PC-3 (cell line): ENCODE data around the gene ASCC3. TPM values are rescaled to one million over a fixed set of nuclear protein-coding genes. Genes with fewer than 3 reads are reported as not detected.

Source experiments
- ATAC-seq: fragments of 200-7000 bp; cut with Tn5 transposase; 2 replicates; pipeline ENCODE4 v1.9.1; 2020; ENCODE audit warnings: mild to moderate bottlenecking, moderate library complexity
- BruUV-seq: library from RNA; stranded (reverse); fragments of 400-500 nt; replicated peaks from 2 replicates; lab custom pipeline; 2021; lab: Mats Ljungman, UMichigan
- CTCF ChIA-PET: fragments of 300-600 bp; sonication (Branson Sonifier 250); formaldehyde crosslinking; loops from one replicate; lab custom pipeline; 2022; ENCODE audit warnings: antibody characterized with exemption; lab: Charles Lee
- POLR2A ChIA-PET: fragments of 300-600 bp; sonication (Branson Sonifier 250); formaldehyde crosslinking; loops from one replicate; lab custom pipeline; 2022; ENCODE audit warnings: antibody characterized with exemption; ENCODE audit not compliant: unreplicated experiment; lab: Charles Lee
- DNase-seq: peaks from one replicate; pipeline ENCODE4 v3.0.0-alpha.2; 2015
- H2AFZ ChIP-seq: fragments of 300-600 bp; sonication (generic); 2 replicates; pipeline ENCODE4 v1.6.0; 2016; ENCODE audit warnings: antibody characterized with exemption, low read length
- H3F3A ChIP-seq: fragments of 300-600 bp; sonication (generic); one replicate; pipeline ENCODE4 v1.6.0; 2017; ENCODE audit warnings: antibody characterized with exemption, low read length, control low read depth, mild to moderate bottlenecking; ENCODE audit not compliant: unreplicated experiment
- H3K27ac ChIP-seq: fragments of 300-600 bp; sonication (generic); 2 replicates; pipeline ENCODE4 v1.5.1; 2016; ENCODE audit warnings: mild to moderate bottlenecking, low read length
- H3K27me3 ChIP-seq: fragments of 300-600 bp; sonication (generic); 2 replicates; pipeline ENCODE4 v1.6.1; 2016; ENCODE audit warnings: low read length, mixed read lengths
- H3K36me3 ChIP-seq: fragments of 300-600 bp; sonication (generic); 2 replicates; pipeline ENCODE4 v1.6.1; 2016; ENCODE audit warnings: low read depth, mixed run types, low read length, mixed read lengths
- H3K4me1 ChIP-seq: fragments of 300-600 bp; sonication (generic); 2 replicates; pipeline ENCODE4 v1.5.1; 2016; ENCODE audit warnings: low read length; ENCODE audit not compliant: insufficient read depth
- H3K4me2 ChIP-seq: fragments of 300-600 bp; sonication (generic); 2 replicates; pipeline ENCODE4 v1.6.0; 2016; ENCODE audit warnings: low read length
- H3K4me3 ChIP-seq: fragments of 300-600 bp; sonication (generic); 2 replicates; pipeline ENCODE4 v1.5.1; 2016; ENCODE audit warnings: mild to moderate bottlenecking, low read length, mixed read lengths
- H3K79me2 ChIP-seq: fragments of 300-600 bp; sonication (generic); 2 replicates; pipeline ENCODE4 v1.6.1; 2017; ENCODE audit warnings: low read length, mixed read lengths
- H3K9ac ChIP-seq: fragments of 300-600 bp; sonication (generic); 2 replicates; pipeline ENCODE4 v1.6.0; 2016; ENCODE audit warnings: mild to moderate bottlenecking, low read length
- H3K9me2 ChIP-seq: fragments of 300-600 bp; sonication (generic); replicated peaks from 2 replicates; pipeline ENCODE4 v1.6.1; 2016; ENCODE audit warnings: mixed run types, low read length, mixed read lengths
- H3K9me3 ChIP-seq: fragments of 300-600 bp; sonication (generic); 2 replicates; pipeline ENCODE4 v1.6.1; 2016; ENCODE audit warnings: low read length, mixed read lengths
- H4K20me1 ChIP-seq: fragments of 300-600 bp; sonication (generic); 2 replicates; pipeline ENCODE4 v1.6.1; 2016; ENCODE audit warnings: low read length, mixed read lengths
- CTCF ChIP-seq: fragments of 300-600 bp; sonication (generic); conservative IDR thresholded peaks from 2 replicates; pipeline ENCODE4 v1.5.1; 2017; ENCODE audit warnings: antibody characterized with exemption, low read depth, mild to moderate bottlenecking, low read length
- EZH2 ChIP-seq: fragments of 300-600 bp; sonication (generic); IDR thresholded peaks from one replicate; pipeline ENCODE4 v1.6.1; 2017; ENCODE audit warnings: antibody characterized with exemption, mild to moderate bottlenecking, low read length; ENCODE audit not compliant: unreplicated experiment
- EZH2phosphoT487 ChIP-seq: fragments of 300-600 bp; sonication (generic); IDR thresholded peaks from 2 replicates; pipeline ENCODE4 v1.6.1; 2018; ENCODE audit warnings: mild to moderate bottlenecking, antibody characterized with exemption, low read length, borderline replicate concordance
- intact Hi-C: fragments of 100-400 bp; cut with micrococcal nuclease; formaldehyde crosslinking; loops from 2 replicates; pipeline ENCODE4 v1.9.0; 2023
- total RNA-seq: library from RNA; depleted of rRNA; stranded (reverse); fragments of >200 nt; gene quantifications from 2 replicates; pipeline ENCODE4 v1.2.3, GENCODE V29; 2014

Gene ASCC3
- total RNA-seq, 1 experiment from 2014 or later: 27.7 TPM

GRCh38 chr6:100906325-100906724, 25.2 kb upstream of the ASCC3 start:
- no peak overlapping the region for H3K4me2 ChIP-seq
- TF ChIP-seq CTCF (no peak), EZH2 (no peak), EZH2phosphoT487 (no peak)
- no peaks in the 10 kb centered on the region for H3K9me2 ChIP-seq
- POLR2A ChIA-PET: no interaction called here
- no peaks in the 10 kb centered on the region for H3K9me3 ChIP-seq
- CTCF ChIA-PET: no interaction called here
- intact Hi-C loops: no loop called here
- H4K20me1 ChIP-seq: no peaks in the 10 kb centered on the region
- no peaks in the 10 kb centered on the region for H3K4me1 ChIP-seq
- no peaks in the 10 kb centered on the region for H3F3A ChIP-seq
- DNase-seq (no peak), ATAC-seq (no peak)
- no peak overlapping the region for H3K9ac ChIP-seq
- H3K36me3 ChIP-seq: no peaks in the 10 kb centered on the region
- no peaks in the 10 kb centered on the region for H3K79me2 ChIP-seq
- BruUV-seq: no TSS peak
- H2AFZ ChIP-seq: no peak overlapping the region
- no peaks in the 10 kb centered on the region for H3K27me3 ChIP-seq
- no peak overlapping the region for H3K27ac ChIP-seq
- H3K4me3 ChIP-seq: no peak overlapping the region

- BruUV-seq: no TSS peak
- TF ChIP-seq EZH2phosphoT487: no peak
- no peak for TF ChIP-seq EZH2
- TF ChIP-seq CTCF: no peak
- no peaks in the 10 kb centered on the region for H3K9me3 ChIP-seq
- H3K27me3 ChIP-seq: no peaks in the 10 kb centered on the region
- no peaks in the 10 kb centered on the region for H3K4me1 ChIP-seq
- intact Hi-C loops: no loop called here
- ATAC-seq (no peak), DNase-seq (no peak)
- H4K20me1 ChIP-seq: no peaks in the 10 kb centered on the region
- H3K36me3 ChIP-seq: no peaks in the 10 kb centered on the region
- H2AFZ ChIP-seq: no peak overlapping the region
- H3K4me2 ChIP-seq: no peak overlapping the region
- CTCF ChIA-PET: no interaction called here
- POLR2A ChIA-PET: no interaction called here
- H3K4me3 ChIP-seq: no peak overlapping the region
- no peaks in the 10 kb centered on the region for H3K79me2 ChIP-seq
- H3K27ac ChIP-seq: no peak overlapping the region
- no peak overlapping the region for H3K9ac ChIP-seq
- no peaks in the 10 kb centered on the region for H3F3A ChIP-seq
- no peaks in the 10 kb centered on the region for H3K9me2 ChIP-seq
Measured at GRCh38 chr6:100905067-100905466, 23.9 kb upstream of the ASCC3 start.

- Histone ChIP-seq H3K4me1 (no peaks in the 10 kb centered on the region), H3K4me2 (no peak overlapping the region), H2AFZ (no peak overlapping the region), H3K79me2 (no peaks in the 10 kb centered on the region), H3K4me3 (no peak overlapping the region), H3K27ac (no peak overlapping the region), H3K9me2 (no peaks in the 10 kb centered on the region), H3F3A (no peaks in the 10 kb centered on the region), H3K9ac (no peak overlapping the region), H3K27me3 (no peaks in the 10 kb centered on the region), H4K20me1 (no peaks in the 10 kb centered on the region), H3K36me3 (no peaks in the 10 kb centered on the region), H3K9me3 (no peaks in the 10 kb centered on the region)
- TF ChIP-seq CTCF (no peak), EZH2 (no peak), EZH2phosphoT487 (no peak)
- intact Hi-C loops: no loop called here
- ChIA-PET CTCF (no interaction called here), POLR2A (no interaction called here)
- ATAC-seq (no peak), DNase-seq (peak; percentile 10)
- no TSS peak for BruUV-seq
Measured at GRCh38 chr6:100904316-100904715, 23.2 kb upstream of the ASCC3 start.
